Measurements from ENCODE around the gene TADA3.
A peak's percentile ranks its signal among the peaks of the same experiment; 100 is the strongest.

Gene TADA3

GRCh38 chr3:9809615-9810432 is 17.6 kb upstream of the TADA3 start, which contains the start of gene TTLL3:
Gene TTLL3 (plus strand): TSS chr3:9810262. CDS start chr3:9810662, 400 bp downstream.
- peak; percentile 86 for DNase-seq (ENCODE audit: low read depth, low spot score)

DNA sequence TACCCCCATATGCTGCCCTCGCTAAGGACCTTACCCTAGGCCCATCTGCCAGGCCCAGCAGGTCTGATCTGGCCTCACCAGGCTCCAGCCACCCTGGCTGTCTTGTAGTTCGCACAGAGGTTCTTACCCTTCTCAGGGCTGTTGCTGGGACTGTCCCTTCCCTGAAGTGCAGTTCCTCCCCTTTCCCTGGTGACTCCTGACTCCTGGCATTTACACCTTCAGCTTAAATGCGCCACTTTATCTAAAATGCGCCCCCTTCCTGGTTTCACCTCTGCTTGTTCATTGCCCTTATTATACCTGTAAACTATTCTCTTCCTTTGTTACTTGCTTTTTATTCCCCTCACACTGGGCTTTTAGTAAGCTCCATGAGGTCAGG is 17.0 kb upstream of the TADA3 start:
- DNase-seq (ENCODE audit: low read depth, low spot score), result peak; percentile 19

GRCh38 chr3:9808345-9809037 is 16.2 kb upstream of the TADA3 start:
- peak; percentile 39 for DNase-seq (ENCODE audit: low read depth, low spot score)

- no peak for DNase-seq (ENCODE audit: low read depth, low spot score)
These were observed 15.7 kb upstream of the TADA3 start for GRCh38 chr3:9807981-9808344.

DNA sequence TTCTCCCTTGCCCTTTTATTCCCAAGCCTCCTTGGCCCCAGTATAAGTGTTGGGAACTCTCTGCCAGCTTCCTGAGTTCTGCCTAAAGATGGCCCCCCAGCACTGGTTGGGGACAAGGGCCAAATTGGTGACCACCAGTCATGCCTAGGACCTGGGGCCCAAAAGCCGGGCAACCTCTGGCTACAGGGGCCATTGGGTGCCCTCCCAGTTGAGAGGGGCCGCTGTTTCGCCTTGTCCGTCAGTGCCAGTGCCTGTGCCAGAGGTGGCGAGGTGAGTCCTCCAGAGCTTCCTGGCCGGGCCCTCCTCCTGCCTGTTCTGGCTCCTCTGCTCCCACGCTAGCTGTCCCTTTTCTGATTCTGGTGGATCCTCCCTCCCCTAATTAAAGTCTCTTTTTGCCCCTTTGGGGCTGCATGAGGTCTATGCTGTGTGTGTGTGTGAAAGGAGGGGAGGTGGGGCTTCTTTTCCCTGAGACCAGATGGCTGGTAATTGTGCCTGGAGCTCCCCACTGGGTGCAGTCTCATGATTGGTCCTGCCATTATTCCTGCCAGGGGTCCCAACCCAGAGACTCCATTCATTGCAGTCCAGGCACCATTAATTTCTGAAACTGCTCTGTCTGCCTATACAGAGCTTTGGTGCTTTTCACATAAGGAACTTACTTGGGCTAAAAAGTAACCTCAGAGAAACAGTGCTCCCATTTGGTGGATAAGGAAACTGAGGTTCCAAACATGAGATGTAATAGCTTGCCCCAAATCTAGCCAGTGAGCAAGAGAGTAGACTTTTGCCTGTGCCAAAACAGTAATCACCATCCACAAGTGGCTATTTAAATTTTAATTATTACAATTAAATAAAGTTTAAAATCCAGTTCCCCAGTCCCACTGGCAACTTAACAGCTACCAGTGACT is 14.7 kb upstream of the TADA3 start:
- DNase-seq (ENCODE audit: low read depth, low spot score), result no peak

GRCh38 chr3:9806137-9806536 is 13.9 kb upstream of the TADA3 start:
- no peak for DNase-seq (ENCODE audit: low read depth, low spot score)

DNA sequence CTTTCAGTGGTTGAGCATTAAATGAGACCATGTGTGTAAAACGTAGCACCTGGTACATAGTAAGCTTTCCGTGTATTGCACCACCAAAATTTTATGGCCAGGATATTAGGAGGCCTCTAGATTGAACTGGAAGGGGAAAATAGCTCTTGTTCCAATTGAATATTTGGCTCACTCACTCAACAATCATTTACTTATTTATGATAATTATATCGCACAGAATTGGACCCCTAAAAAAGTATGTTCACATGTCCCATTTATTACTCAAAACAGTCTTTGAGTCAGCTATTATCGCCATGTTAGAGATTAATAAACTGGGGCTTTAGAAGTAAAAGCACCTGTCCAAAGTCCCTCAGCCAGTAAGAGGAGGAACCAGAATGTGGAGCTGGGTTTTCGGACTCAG is 12.7 kb upstream of the TADA3 start:
- DNase-seq (ENCODE audit: low read depth, low spot score), result no peak

DNA sequence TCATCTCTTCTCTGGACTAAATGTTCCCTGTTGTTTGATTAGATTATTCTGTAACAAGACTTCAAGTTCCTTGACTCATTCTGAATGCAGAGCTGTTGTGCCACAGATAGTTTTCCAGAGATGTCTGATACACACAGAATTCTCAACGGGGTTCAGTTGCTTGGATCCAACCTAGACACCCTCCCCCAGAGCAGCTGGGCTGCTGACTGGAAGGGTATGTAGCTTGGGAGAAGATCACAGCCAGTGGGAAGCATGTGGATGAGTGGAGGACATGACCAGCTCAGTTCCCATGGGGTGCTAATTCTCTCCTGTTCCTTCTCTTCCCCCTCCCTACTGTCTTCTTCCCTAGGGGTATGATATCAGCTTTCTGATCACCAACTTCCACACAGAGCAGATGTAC is 11.2 kb upstream of the TADA3 start:
- no peak for DNase-seq (ENCODE audit: low read depth, low spot score)

DNA sequence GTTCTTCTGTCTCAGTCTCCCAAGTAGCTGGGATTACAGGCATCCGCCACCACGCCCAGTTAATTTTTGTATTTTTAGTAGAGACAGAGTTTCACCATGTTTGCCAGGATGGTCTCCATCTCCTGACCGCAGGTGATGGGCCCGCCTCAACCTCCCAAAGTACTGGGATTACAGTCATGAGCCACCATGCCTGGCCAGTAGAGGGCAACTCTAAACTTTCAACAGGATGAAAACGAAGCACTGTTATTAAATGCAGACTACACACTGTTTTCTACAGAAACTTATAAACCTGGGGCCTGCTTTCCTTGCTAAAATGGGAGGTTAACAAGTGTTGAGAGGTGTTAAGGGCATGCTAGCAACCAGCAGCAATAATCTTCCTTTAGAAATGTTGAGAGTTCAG is 8.3 kb upstream of the TADA3 start:
- DNase-seq (ENCODE audit: low read depth, low spot score), result no peak

DNA sequence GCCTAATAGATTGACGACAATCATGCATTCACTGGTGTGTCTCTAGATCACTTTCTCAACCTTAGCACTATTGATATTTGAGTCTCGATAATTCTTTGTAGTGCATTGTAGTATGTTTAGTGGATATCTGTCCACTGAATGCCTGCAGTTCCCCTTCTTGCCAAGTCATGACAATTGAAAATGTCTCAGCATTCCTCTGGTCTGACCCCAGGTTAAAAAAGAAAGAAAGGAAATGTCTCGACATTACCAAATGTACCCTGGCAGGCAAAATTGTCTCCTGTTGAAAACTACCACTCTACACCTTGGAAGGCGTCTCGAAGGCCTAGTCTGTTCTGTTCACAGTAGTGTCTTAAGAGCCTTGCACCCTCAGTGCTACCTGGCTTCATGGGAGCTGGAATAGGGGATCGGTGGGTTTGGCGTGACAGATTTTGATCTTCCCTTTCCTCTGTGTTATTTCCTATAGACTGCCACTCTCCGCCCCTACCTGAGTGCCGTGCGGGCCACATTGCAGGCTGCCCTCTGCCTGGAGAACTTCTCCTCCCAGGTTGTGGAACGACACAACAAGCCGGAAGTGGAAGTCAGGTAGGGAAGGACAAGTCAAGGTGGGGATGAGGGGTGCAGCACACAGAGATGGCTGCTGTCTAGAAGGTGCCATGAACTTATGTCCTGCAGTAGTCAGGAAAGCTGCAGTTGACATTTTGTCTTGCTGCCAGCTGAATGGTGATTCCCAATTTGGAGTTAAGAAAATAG is 5.1 kb upstream of the TADA3 start:
- no peak for DNase-seq (ENCODE audit: low read depth, low spot score)

- DNase-seq (ENCODE audit: low read depth, low spot score), result no peak
These were observed 2.9 kb upstream of the TADA3 start for GRCh38 chr3:9795207-9795606.

DNA sequence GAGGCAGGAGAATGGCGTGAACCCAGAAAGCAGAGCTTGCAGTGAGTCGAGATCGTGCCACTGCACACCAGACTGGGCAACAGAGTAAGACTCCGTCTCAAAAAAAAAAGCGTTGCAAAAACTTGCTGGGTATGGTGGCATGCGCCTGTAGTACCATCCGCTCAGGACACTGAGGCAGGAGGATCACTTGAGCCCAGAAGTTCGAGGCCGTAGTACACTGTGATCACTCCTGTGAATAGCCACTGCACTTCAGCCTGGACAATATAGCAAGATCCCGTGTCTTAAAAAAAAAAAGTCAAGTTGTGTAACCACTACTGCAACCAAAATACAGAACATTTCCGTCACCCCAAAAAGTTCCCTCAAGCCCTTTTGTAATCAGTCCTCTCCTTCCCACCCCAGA is 2.1 kb upstream of the TADA3 start:
- DNase-seq (ENCODE audit: low read depth, low spot score), result no peak

GRCh38 chr3:9793161-9793781 is 998 bp upstream of the TADA3 start:
- peak; percentile 58 for DNase-seq (ENCODE audit: low read depth, low spot score)

GRCh38 chr3:9791790-9792404 is 376 bp downstream of the TADA3 start:
- DNase-seq (ENCODE audit: low read depth, low spot score), result no peak

GRCh38 chr3:9791127-9791526 is 1.1 kb downstream of the TADA3 start:
- DNase-seq (ENCODE audit: low read depth, low spot score), result no peak

GRCh38 chr3:9787714-9788113 is 4.6 kb downstream of the TADA3 start:
- DNase-seq (ENCODE audit: low read depth, low spot score), result peak; percentile 25

DNA sequence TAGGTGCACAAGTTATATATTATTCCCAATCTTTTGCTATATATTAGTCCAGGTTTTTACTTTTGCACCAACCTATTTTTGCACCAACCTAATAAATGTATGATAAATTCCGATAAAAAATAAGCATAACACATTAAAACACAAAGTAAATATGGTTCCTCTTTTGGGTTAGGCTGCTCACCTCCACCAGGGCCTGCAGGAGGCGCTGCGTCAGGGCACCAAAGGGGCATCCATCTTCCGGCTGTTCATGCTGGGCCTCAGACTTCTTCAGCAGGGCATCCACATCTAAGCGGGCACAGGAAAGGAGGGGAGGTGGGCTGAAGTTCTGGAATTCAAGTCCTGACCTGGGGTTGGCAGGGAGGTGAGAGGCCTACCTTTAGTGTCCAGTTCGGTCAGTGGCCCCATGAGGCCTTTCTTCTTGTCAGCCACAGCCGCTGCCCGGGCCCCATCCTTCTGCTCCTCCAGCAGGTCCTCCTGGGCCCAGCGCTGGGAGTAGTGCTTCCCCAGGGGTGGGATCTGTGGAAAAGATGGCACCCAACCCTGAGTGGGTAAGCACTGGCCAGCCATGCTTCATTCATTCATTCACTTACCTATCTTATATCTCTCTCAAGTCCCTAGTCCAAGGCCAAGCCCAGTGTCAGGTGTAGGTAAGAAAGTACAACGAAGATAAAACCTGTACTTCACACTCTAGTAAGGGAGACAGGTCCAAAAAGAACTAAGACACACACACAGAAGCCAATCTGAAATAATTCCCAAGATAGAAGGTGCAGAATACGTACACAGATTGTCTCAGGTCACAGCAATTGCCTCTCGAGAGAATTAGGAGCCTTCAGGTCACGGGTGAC is 5.2 kb downstream of the TADA3 start:
- DNase-seq (ENCODE audit: low read depth, low spot score), result no peak

- DNase-seq (ENCODE audit: low read depth, low spot score), result no peak
These were observed 6.0 kb downstream of the TADA3 start for GRCh38 chr3:9786209-9786739.

GRCh38 chr3:9785602-9786001 is 6.7 kb downstream of the TADA3 start:
- no peak for DNase-seq (ENCODE audit: low read depth, low spot score)

All from astrocyte of the hippocampus (primary cell).